Activated CD4-positive, alpha-beta memory T cell treated with anti-CD3 and anti-CD28 coated beads for 36 hours (primary cell): ENCODE results near the gene COL4A2. TPM values are rescaled to one million over a fixed set of nuclear protein-coding genes. Genes with fewer than 3 reads are reported as not detected.
"Not testable (repeated sequence)": the region's sequence is repeated elsewhere in the genome, so short reads cannot be mapped to it uniquely, and the experiment has no call there.

Experiments used
- CTCF ChIA-PET: fragments of 350-600 bp; sonication (Branson Sonifier 250); formaldehyde crosslinking; loops from one replicate; lab custom pipeline; 2021; ENCODE audit warnings: antibody characterized with exemption, inconsistent platforms; lab: Charles Lee
- POLR2A ChIA-PET: fragments of 350-600 bp; sonication (Branson Sonifier 250); formaldehyde crosslinking; loops from one replicate; lab custom pipeline; 2021; ENCODE audit warnings: antibody characterized with exemption; lab: Charles Lee
- DNase-seq: peaks from one replicate; pipeline ENCODE4 v3.0.0-alpha.2; 2020
- H3K27ac Mint-ChIP-seq: one replicate; pipeline ENCODE4 v1.8.0; 2021; ENCODE audit warnings: mixed read lengths
- H3K27me3 Mint-ChIP-seq: one replicate; pipeline ENCODE4 v1.8.0; 2021; ENCODE audit warnings: mixed read lengths
- H3K36me3 Mint-ChIP-seq: one replicate; pipeline ENCODE4 v1.8.0; 2021; ENCODE audit warnings: mixed read lengths
- H3K4me1 Mint-ChIP-seq: one replicate; pipeline ENCODE4 v1.8.0; 2021; ENCODE audit warnings: low read depth, mixed read lengths
- H3K4me3 Mint-ChIP-seq: one replicate; pipeline ENCODE4 v1.8.0; 2021; ENCODE audit warnings: mild to moderate bottlenecking, mixed read lengths
- H3K9me3 Mint-ChIP-seq: one replicate; pipeline ENCODE4 v1.8.0; 2021; ENCODE audit warnings: mixed read lengths
- intact Hi-C: fragments of 100-400 bp; cut with micrococcal nuclease; formaldehyde crosslinking; loops from one replicate; pipeline ENCODE4 v1.15.1; 2023
- total RNA-seq, 2 experiments: library from RNA; stranded (reverse); gene quantifications; one replicate each; pipeline ENCODE4 v1.2.3, GENCODE V29; 2021

Gene COL4A2
- total RNA-seq, 2 experiments from 2014 or later: not detected

DNA sequence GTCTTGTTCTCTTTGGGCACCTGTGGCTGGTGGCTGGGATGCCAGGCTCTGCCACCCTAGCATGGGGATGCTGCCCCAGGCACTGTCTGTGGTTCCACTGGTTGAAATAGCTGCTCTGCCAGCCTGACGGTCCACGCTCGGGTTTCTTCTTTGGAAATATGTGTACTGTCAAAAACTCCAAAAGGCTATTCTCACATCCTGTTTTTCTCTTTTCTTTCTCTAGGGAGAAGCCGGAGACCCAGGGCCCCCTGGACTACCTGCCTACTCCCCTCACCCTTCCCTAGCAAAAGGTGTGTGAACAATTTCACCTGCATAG is 139.4 kb downstream of the COL4A2 start:
- Mint-ChIP-seq H3K27ac (no peak overlapping the region), H3K4me3 (no peak overlapping the region), H3K36me3 (no peaks in the 10 kb centered on the region), H3K9me3 (no peaks in the 10 kb centered on the region), H3K4me1 (no peaks in the 10 kb centered on the region), H3K27me3 (peaks cover 27% of the 10 kb centered on the region)
- no peak for DNase-seq
- CTCF ChIA-PET: no interaction called here
- POLR2A ChIA-PET: no interaction called here
- intact Hi-C loops: no loop called here

DNA sequence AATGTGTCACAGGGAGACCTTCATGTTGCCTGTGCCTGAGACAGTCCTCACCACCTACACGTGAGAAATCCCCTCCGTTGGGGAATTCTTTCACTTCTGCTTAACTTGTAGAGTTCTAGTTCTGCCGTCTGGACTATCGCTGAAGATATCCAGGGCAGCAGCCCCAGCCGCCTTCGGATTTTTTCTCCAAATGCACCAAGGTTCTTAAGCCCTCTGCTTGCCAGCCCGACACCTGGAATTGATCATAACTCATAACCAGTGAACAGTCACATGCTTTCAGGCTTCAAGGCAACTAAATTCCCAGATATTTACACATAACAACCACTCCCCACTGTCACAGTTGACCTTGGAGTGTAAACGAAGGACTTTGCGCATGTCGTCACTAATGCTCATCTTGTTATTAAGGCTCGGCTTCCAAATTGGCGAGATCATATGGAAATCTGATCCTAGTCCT is 140.0 kb downstream of the COL4A2 start:
- DNase-seq: no peak
- intact Hi-C loops: no loop called here
- H3K4me1 Mint-ChIP-seq: no peaks in the 10 kb centered on the region
- H3K27me3 Mint-ChIP-seq: peaks cover 27% of the 10 kb centered on the region
- H3K27ac Mint-ChIP-seq: no peak overlapping the region
- H3K36me3 Mint-ChIP-seq: no peaks in the 10 kb centered on the region
- no peaks in the 10 kb centered on the region for H3K9me3 Mint-ChIP-seq
- CTCF ChIA-PET: no interaction called here
- H3K4me3 Mint-ChIP-seq: no peak overlapping the region
- POLR2A ChIA-PET: no interaction called here

GRCh38 chr13:110447801-110448200 is 140.7 kb downstream of the COL4A2 start:
- CTCF ChIA-PET: no interaction called here
- Mint-ChIP-seq H3K4me3 (no peak overlapping the region), H3K27me3 (peaks cover 26% of the 10 kb centered on the region)

DNA sequence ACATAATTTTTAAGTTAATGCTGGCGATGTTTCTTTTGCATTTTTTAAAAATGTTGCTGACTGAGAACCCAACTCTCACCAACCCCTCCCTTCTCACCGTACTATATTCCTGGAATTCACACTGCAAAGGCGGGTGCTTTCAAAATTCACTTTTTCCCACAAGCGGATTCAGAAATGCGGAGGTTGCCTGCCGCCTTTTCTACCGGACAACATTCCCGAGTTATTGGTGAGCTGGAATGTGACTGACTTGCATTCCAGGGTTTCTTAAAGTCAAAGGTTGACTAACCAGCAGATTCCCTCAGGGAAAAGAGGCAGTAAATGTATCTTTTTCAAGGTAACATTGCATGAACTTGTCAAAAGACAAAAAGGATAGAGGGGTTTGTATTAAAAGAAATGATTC is 141.1 kb downstream of the COL4A2 start:
- peaks cover 23% of the 10 kb centered on the region for H3K27me3 Mint-ChIP-seq
- no peaks in the 10 kb centered on the region for H3K4me1 Mint-ChIP-seq
- no peaks in the 10 kb centered on the region for H3K9me3 Mint-ChIP-seq
- POLR2A ChIA-PET: no interaction called here
- CTCF ChIA-PET: no interaction called here
- no peak for DNase-seq
- H3K4me3 Mint-ChIP-seq: no peak overlapping the region
- no peak overlapping the region for H3K27ac Mint-ChIP-seq
- no peaks in the 10 kb centered on the region for H3K36me3 Mint-ChIP-seq
- intact Hi-C loops: no loop called here

More at GRCh38 chr13:110447801-110448200, 140.7 kb downstream of the COL4A2 start:
- Mint-ChIP-seq H3K36me3 (no peaks in the 10 kb centered on the region), H3K9me3 (no peaks in the 10 kb centered on the region), H3K4me1 (no peaks in the 10 kb centered on the region), H3K27ac (no peak overlapping the region)
- POLR2A ChIA-PET: no interaction called here
- no peak for DNase-seq
- intact Hi-C loops: no loop called here

- no peak for DNase-seq
- Mint-ChIP-seq H3K4me1 (no peaks in the 10 kb centered on the region), H3K27me3 (peaks cover 25% of the 10 kb centered on the region), H3K9me3 (no peaks in the 10 kb centered on the region), H3K4me3 (no peak overlapping the region), H3K36me3 (no peaks in the 10 kb centered on the region), H3K27ac (no peak overlapping the region)
- POLR2A ChIA-PET: no interaction called here
- intact Hi-C loops: no loop called here
- CTCF ChIA-PET: no interaction called here
These were observed 141.6 kb downstream of the COL4A2 start for GRCh38 chr13:110448677-110449076.

DNA sequence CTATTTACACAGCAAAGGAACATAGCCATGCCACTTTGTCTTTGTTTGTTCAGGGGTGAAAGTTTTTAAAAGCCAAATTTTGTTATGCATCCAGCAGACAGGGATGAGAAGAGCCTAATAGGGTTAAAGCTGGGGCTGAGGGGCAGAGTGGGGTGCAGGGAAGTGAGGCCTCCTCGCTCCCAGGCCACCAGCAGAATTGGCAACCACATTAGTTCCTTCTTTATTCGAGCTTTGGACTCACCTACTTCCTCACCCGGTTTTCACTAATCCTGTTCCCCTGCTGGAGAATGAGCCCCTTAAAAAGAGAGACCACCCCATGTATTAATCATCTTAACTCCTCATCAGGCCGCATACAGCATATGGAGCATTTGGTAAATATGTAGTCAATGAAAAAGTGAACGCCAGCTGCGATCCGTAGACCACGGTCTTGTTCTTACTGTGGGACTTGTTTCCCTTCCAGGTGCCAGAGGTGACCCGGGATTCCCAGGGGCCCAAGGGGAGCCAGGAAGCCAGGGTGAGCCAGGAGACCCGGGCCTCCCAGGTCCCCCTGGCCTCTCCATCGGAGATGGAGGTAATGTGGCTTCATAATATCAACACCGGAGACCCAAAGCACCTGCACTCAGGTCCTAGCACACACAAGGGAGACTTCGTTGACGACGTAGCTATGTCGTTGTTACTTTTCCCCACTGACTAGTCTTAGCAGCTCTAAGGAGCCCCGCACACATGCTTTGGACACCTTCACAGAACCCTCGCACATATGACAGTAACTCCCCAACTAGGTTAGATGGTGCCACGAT is 142.3 kb downstream of the COL4A2 start:
- no peak overlapping the region for H3K4me3 Mint-ChIP-seq
- intact Hi-C loops: no loop called here
- peaks cover 21% of the 10 kb centered on the region for H3K27me3 Mint-ChIP-seq
- H3K36me3 Mint-ChIP-seq: no peaks in the 10 kb centered on the region
- H3K27ac Mint-ChIP-seq: no peak overlapping the region
- CTCF ChIA-PET: no interaction called here
- DNase-seq: no peak
- POLR2A ChIA-PET: no interaction called here
- no peaks in the 10 kb centered on the region for H3K4me1 Mint-ChIP-seq
- no peaks in the 10 kb centered on the region for H3K9me3 Mint-ChIP-seq

DNA sequence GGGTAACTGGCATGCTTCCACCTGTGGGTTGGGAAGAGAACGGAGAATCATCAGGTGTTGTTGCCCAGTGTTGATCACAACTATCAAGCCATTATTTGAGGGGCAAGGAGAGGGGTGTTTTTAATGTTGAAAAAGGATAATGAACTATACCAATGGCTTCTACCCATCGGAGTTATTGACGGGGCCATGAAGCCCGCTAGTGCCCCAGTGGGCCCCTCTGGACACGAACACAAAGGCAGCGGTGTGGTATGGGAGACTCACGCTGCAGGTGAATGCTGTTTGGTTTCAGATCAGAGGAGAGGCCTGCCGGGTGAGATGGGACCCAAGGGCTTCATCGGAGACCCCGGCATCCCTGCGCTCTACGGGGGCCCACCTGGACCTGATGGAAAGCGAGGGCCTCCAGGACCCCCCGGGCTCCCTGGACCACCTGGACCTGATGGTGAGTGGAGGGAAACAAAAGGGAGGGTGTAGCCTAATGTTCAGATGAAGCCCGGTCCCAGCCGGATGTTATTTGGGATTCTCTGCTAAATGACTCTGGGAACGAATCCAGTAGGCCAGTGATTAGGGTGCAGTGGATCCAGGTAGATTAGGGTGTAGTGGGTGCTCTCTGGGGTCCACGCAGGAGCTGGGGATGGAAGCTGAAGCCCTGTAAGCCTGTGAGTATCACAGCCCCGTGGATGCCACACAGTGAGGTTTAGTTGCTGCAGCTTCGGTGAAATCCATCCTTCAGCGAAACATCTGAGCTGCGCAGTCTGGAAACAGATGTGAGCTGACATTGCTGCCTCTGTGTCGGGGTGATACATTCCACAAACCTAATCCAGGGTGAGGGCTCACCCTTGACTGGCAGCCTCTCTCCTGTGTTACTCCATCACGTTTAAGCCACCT is 143.2 kb downstream of the COL4A2 start:
- DNase-seq: no peak
- no peak overlapping the region for H3K27ac Mint-ChIP-seq
- no peaks in the 10 kb centered on the region for H3K4me1 Mint-ChIP-seq
- POLR2A ChIA-PET: no interaction called here
- H3K4me3 Mint-ChIP-seq: no peak overlapping the region
- CTCF ChIA-PET: no interaction called here
- intact Hi-C loops: no loop called here
- peaks cover 24% of the 10 kb centered on the region for H3K27me3 Mint-ChIP-seq
- no peaks in the 10 kb centered on the region for H3K36me3 Mint-ChIP-seq
- H3K9me3 Mint-ChIP-seq: no peaks in the 10 kb centered on the region

GRCh38 chr13:110450941-110451730 is 144.1 kb downstream of the COL4A2 start:
- Mint-ChIP-seq H3K4me3 (no peak overlapping the region), H3K9me3 (no peaks in the 10 kb centered on the region), H3K36me3 (no peaks in the 10 kb centered on the region), H3K27ac (no peak overlapping the region), H3K27me3 (peaks cover 24% of the 10 kb centered on the region), H3K4me1 (peaks cover 3% of the 10 kb centered on the region)
- POLR2A ChIA-PET: no interaction called here
- no peak for DNase-seq
- intact Hi-C loops: no loop called here
- CTCF ChIA-PET: no interaction called here

GRCh38 chr13:110453091-110453490 is 146.0 kb downstream of the COL4A2 start:
- H3K27ac Mint-ChIP-seq, H3K4me1 Mint-ChIP-seq, CTCF ChIA-PET, H3K36me3 Mint-ChIP-seq, POLR2A ChIA-PET, H3K4me3 Mint-ChIP-seq, DNase-seq, H3K9me3 Mint-ChIP-seq, intact Hi-C loops: not testable (repeated sequence)
- peaks cover 24% of the 10 kb centered on the region for H3K27me3 Mint-ChIP-seq

GRCh38 chr13:110453797-110454196 is 146.7 kb downstream of the COL4A2 start:
- Mint-ChIP-seq H3K27ac (no peak overlapping the region), H3K36me3 (no peaks in the 10 kb centered on the region), H3K9me3 (no peaks in the 10 kb centered on the region), H3K27me3 (peaks cover 21% of the 10 kb centered on the region), H3K4me3 (no peak overlapping the region), H3K4me1 (peaks cover 4% of the 10 kb centered on the region)
- ChIA-PET CTCF (no interaction called here), POLR2A (no interaction called here)
- DNase-seq: no peak
- intact Hi-C loops: no loop called here

DNA sequence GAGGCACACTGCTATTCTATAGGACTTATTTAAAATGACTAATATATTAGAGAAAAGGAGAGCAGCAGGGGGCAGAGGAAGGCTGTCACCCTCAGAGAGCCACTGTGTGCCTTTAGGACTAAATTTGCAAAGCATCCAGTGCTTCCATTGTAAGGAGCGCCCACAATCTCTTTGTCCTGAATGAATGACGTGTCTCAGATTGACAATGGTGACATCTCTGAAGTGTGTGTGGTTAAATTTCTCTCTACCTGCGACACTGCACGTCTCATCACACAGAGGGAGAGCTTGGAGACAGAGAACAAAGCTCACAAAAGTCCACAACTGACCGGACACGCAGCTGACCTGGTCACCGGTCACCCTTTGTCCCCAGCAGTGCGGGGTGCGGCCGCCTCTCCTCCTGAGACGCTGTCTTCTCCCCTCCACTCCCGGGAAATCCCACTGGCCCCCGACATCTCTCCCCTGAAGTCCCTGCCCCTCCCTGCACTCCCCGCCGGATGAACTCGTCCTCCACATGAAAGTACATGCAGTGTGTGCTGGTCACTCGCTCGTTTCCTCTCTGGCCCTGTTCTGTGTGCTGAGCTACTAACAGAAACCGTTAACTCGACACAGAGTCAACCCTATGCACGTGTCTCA is 147.3 kb downstream of the COL4A2 start:
- peaks cover 20% of the 10 kb centered on the region for H3K27me3 Mint-ChIP-seq
- intact Hi-C loops: no loop called here
- CTCF ChIA-PET: interaction anchor here (1.3 to 2.2 kb wide), 4 partner anchors 10 to 231 kb away, joined by 3 to 10 read pairs (median 6); no protein-coding TSS in a partner anchor
- H3K9me3 Mint-ChIP-seq: no peaks in the 10 kb centered on the region
- peaks cover 4% of the 10 kb centered on the region for H3K4me1 Mint-ChIP-seq
- no peaks in the 10 kb centered on the region for H3K36me3 Mint-ChIP-seq
- no peak overlapping the region for H3K27ac Mint-ChIP-seq
- POLR2A ChIA-PET: no interaction called here
- DNase-seq: no peak
- H3K4me3 Mint-ChIP-seq: no peak overlapping the region
